T47D (cell line): Measurements from ENCODE around the gene ZNF221.
A peak's percentile ranks its signal among the peaks of the same experiment; 100 is the strongest.

Experiments
- DNase-seq, 2 experiments: peaks; one replicate each; pipeline versions ENCODE4 v3.0.0 to v3.0.0-alpha.2; 2011 to 2012; ENCODE audit warnings: low read depth in 1 of 2, low spot score in 1 of 2
- JUND ChIP-seq: IDR thresholded peaks from 2 replicates; pipeline ENCODE4 v1.6.1; 2012; ENCODE audit warnings: low read depth
- in situ Hi-C: cut with HindIII; loops from 2 replicates; pipeline ENCODE4 v1.10.0; 2016; ENCODE audit warnings: low sequenced_read_pairs, low pct_unique_long_range_greater_than_20kb

The ZNF221 gene

GRCh38 chr19:43983912-43984686 is 33.1 kb downstream of the ZNF221 start, which contains the start of gene ZNF155:
Gene ZNF155, plus strand, starts transcription at chr19:43984188. Its CDS starts 4,356 bp downstream, at chr19:43988544.
- no peak for TF ChIP-seq JUND
- in situ Hi-C loops: no loop called here
- DNase-seq: peak; percentile 25 to 97

DNA sequence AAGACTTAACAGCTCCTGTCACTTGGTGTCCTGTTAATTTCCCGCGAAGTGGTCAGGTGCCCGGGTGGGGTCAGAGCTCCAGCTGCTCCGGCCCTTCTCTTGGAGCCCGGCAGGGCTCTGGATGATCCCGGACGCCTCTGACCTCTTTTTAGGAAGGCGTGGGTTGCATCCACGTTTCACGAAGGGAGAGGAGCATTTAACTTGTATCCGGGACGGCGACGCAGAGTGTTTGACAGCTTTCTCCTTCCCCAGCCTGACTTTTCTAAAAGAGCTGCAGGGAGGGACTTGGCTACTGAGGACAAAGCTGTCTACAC is 33.6 kb downstream of the ZNF221 start:
- in situ Hi-C loops: no loop called here
- TF ChIP-seq JUND: no peak
- no peak for DNase-seq

- in situ Hi-C loops: no loop called here
- DNase-seq: no peak
- TF ChIP-seq JUND: no peak
Measured at GRCh38 chr19:43997631-43998290, 46.7 kb downstream of the ZNF221 start.

- no peak for TF ChIP-seq JUND
- no peak for DNase-seq
- in situ Hi-C loops: no loop called here
Measured at GRCh38 chr19:44002212-44002565, 51.2 kb downstream of the ZNF221 start.

- in situ Hi-C loops: no loop called here
- DNase-seq: peak; percentile 46 to 95
- TF ChIP-seq JUND: no peak
Measured at GRCh38 chr19:44002566-44003460, 51.8 kb downstream of the ZNF221 start, which contains the start of gene ZNF230. Gene ZNF230, plus strand, starts transcription at chr19:44002957. Its CDS starts 4,122 bp downstream, at chr19:44007079.

DNA sequence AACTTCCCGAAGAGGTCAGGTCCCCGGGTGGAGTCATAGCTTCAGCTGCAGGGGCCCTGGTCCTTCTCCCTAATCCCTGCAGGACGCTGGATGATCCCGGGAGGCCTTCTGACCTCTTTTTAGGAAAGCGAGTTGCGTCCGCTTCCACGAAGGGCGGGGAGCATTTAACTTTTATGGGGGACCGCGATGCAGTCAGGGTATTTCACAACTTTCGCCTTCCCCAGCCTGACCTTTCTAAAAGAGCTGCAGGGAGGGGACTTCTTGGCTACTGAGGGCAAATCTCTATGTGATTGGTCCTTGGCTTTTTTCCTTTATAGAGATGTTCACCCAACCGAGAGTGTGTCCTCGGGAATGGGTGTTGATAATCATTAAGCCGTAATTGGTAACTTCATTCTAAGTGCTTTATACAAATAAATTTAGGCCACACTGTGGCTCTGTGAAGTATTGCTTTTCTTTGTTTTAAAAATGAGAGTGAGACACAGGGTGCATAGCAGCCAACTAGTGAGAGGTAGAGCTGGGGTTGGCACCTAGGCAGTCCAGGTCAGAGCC is 52.5 kb downstream of the ZNF221 start:
- TF ChIP-seq JUND: no peak
- DNase-seq: peak in 1 of 2 experiments; percentile 21
- in situ Hi-C loops: no loop called here

DNA sequence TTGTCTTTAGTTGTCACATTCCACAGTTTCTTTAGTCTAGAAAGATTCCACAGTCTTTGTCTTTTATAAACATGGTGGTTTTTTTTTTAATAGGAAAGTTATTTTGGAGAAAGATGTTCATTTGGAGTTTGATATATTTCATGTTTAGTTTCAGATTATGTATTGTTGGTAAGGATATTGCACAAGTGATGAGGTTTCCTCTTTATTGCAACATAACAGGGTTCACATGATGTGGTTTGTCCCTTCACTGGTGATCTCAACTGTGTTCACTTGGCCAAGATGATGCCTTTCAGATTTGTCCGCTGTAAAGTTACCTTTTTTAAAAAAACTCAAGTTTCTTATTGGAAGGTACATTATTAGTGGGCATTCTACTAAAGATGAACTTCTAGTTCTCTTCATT is 54.9 kb downstream of the ZNF221 start:
- TF ChIP-seq JUND: no peak
- no peak for DNase-seq
- in situ Hi-C loops: no loop called here

DNA sequence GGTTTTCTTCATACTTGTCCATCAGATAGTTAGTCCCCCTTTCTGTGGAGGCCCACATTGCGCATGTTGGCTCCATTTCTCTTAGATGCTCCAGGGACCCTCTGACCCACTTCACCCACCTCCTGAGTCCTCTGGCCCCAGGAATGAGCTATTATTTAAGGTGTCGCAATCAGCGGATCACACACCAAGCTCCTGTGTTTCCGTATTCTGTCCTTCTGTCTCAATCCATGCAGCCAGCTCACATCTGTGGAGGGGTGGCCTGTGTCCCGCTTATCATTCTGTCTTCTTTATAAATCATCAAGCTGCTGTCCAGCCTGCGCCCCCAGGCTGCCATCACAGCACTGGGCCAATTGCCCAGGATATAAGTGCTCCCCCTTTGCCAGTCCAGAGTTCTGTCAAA is 56.4 kb downstream of the ZNF221 start:
- TF ChIP-seq JUND: no peak
- no peak for DNase-seq
- in situ Hi-C loops: no loop called here

GRCh38 chr19:44010468-44010867 is 59.4 kb downstream of the ZNF221 start:
- in situ Hi-C loops: no loop called here
- no peak for TF ChIP-seq JUND

More at GRCh38 chr19:44010468-44010867, 59.4 kb downstream of the ZNF221 start:
- DNase-seq: no peak
